Keratinocyte (primary cell): ENCODE results near the gene DTX3L.

Experiments
- EZH2 ChIP-seq: IDR thresholded peaks from one replicate; pipeline ENCODE4 v1.6.1; 2012; ENCODE audit warnings: inconsistent platforms, mild to moderate bottlenecking, low read length, moderate library complexity
- TF ChIP-seq, protein P1 (sequence below), 3 experiments: IDR thresholded peaks in 1 of 3; conservative IDR thresholded peaks in 1 of 3; optimal IDR thresholded peaks in 1 of 3; 2 replicates in 2 of 3; 3 replicates in 1 of 3; pipeline versions ENCODE3 to v1.5.1; 2011; ENCODE audit warnings: low read length in 3 of 3, mild to moderate bottlenecking in 3 of 3, moderate library complexity in 2 of 3, control low read depth in 1 of 3, inconsistent platforms in 1 of 3; ENCODE audit not compliant: insufficient read depth in 2 of 3; ENCODE audit errors: extremely low read depth in 1 of 3

DNA sequence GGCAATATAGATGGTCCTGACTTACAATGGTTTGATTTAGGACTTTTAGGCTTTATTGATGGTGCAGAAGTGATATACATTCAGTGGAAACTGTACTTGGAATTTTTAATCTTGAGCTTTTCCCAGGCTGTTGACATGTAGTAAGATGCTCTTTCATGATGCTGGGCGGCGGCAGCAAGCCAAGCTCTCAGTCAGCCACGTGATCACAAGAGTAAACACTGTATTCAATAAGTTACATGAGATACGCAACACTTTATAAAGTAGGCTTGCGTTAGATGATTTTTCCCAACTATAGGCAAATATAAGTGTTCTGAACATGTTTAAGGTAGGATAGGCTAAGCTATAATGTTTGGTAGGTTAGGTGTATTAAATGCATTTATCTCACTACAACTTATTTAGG is 18.0 kb upstream of the DTX3L start:
- TF ChIP-seq, protein P1, sequence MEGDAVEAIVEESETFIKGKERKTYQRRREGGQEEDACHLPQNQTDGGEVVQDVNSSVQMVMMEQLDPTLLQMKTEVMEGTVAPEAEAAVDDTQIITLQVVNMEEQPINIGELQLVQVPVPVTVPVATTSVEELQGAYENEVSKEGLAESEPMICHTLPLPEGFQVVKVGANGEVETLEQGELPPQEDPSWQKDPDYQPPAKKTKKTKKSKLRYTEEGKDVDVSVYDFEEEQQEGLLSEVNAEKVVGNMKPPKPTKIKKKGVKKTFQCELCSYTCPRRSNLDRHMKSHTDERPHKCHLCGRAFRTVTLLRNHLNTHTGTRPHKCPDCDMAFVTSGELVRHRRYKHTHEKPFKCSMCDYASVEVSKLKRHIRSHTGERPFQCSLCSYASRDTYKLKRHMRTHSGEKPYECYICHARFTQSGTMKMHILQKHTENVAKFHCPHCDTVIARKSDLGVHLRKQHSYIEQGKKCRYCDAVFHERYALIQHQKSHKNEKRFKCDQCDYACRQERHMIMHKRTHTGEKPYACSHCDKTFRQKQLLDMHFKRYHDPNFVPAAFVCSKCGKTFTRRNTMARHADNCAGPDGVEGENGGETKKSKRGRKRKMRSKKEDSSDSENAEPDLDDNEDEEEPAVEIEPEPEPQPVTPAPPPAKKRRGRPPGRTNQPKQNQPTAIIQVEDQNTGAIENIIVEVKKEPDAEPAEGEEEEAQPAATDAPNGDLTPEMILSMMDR (optimal IDR thresholded peaks at IDR 0.05 in 1 of 3, IDR thresholded peaks at IDR 0.05 in 1 of 3, conservative IDR thresholded peaks at IDR 0.05 in 1 of 3; ENCODE audit: extremely low read depth in 1 of 3, insufficient read depth in 2 of 3, low read length in 3 of 3), result no peak
- no peak for TF ChIP-seq EZH2
